PFSK-1 (cell line): ENCODE data around the gene FRAT1.

Experiments used
- FOXP2 ChIP-seq: optimal IDR thresholded peaks from 2 replicates; pipeline ENCODE3; 2011; ENCODE audit warnings: borderline replicate concordance, control low read depth, inconsistent platforms; ENCODE audit not compliant: insufficient read depth; ENCODE audit errors: extremely low read length, extremely low read depth
- POLR2AphosphoS5 ChIP-seq: IDR thresholded peaks from 2 replicates; pipeline ENCODE4 v1.6.1; 2012; ENCODE audit warnings: low read depth, mild to moderate bottlenecking, control low read depth, low read length, moderate library complexity
- REST ChIP-seq, 2 experiments: IDR thresholded peaks; 2 replicates each; pipeline versions ENCODE4 v1.6.1 to v1.8.0; 2011 to 2012; ENCODE audit warnings: low read depth in 2 of 2, low read length in 2 of 2, control low read depth in 1 of 2, inconsistent platforms in 1 of 2, mild to moderate bottlenecking in 1 of 2, moderate library complexity in 1 of 2; ENCODE audit not compliant: insufficient read depth in 1 of 2
- SIN3A ChIP-seq: IDR thresholded peaks from 2 replicates; pipeline ENCODE4 v1.6.1; 2012; ENCODE audit warnings: mild to moderate bottlenecking, low read length, moderate library complexity, borderline replicate concordance; ENCODE audit not compliant: insufficient read depth
- TAF1 ChIP-seq: IDR thresholded peaks from 2 replicates; pipeline ENCODE4 v1.6.1; 2012; ENCODE audit warnings: low read length, control low read depth, borderline replicate concordance; ENCODE audit not compliant: insufficient read depth

The FRAT1 gene

GRCh38 chr10:97302088-97302791 lies 16.8 kb upstream of the FRAT1 start:
- TF ChIP-seq POLR2AphosphoS5 (no peak), TAF1 (no peak), SIN3A (no peak), FOXP2 (no peak)

GRCh38 chr10:97307441-97307840 lies 11.6 kb upstream of the FRAT1 start:
- no peak for TF ChIP-seq TAF1
- TF ChIP-seq FOXP2, result no peak
- TF ChIP-seq REST (IDR thresholded peaks at IDR 0.05; ENCODE audit: insufficient read depth in 1 of 2, low read depth in 2 of 2, low read length in 2 of 2), result no peak
- no peak for TF ChIP-seq POLR2AphosphoS5
- TF ChIP-seq SIN3A, result no peak

GRCh38 chr10:97307866-97308780 lies 10.9 kb upstream of the FRAT1 start:
- no peak for TF ChIP-seq FOXP2
- no peak for TF ChIP-seq SIN3A
- no peak for TF ChIP-seq TAF1
- TF ChIP-seq POLR2AphosphoS5, result no peak
- no peak for TF ChIP-seq REST (IDR thresholded peaks at IDR 0.05; ENCODE audit: insufficient read depth in 1 of 2, low read depth in 2 of 2, low read length in 2 of 2)

- TF ChIP-seq SIN3A (no peak), REST (IDR thresholded peaks at IDR 0.05; ENCODE audit: insufficient read depth in 1 of 2, low read depth in 2 of 2, low read length in 2 of 2) (no peak), FOXP2 (no peak), POLR2AphosphoS5 (no peak), TAF1 (no peak)
These were observed 7.9 kb upstream of the FRAT1 start for GRCh38 chr10:97311111-97311626.

GRCh38 chr10:97312897-97313296 lies 6.2 kb upstream of the FRAT1 start:
- TF ChIP-seq TAF1 (no peak), REST (IDR thresholded peaks at IDR 0.05; ENCODE audit: insufficient read depth in 1 of 2, low read depth in 2 of 2, low read length in 2 of 2) (no peak), FOXP2 (no peak), POLR2AphosphoS5 (no peak), SIN3A (no peak)
